ENCODE data around the gene PIGM. TPM values are rescaled to one million over a fixed set of nuclear protein-coding genes. Genes with fewer than 3 reads are reported as not detected.

PIGM gene
- total and polyA plus RNA-seq, 2 of the 13 experiments (the other 11 are each of a cell fraction or from before 2014, with no cell fraction given): 3.4 to 4.6 TPM

DNA sequence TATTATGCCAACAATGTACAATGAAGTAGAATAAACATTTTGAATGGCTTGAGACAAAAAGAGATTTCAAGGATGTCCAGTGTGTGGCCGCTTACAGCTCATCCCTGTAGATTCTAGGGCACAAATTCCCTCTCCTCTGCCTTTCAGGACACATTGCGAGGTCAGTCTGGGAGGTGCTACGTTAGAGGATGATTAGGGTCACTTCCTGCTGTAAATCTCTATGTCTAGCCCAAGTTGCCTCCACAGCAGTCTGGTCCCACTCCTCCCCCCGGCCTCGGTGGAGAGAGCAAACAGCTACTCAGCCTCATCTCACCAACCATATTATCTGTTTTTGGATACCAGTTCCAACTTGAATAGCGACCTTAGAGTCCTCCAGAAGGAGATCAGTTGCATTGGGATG is 21.1 kb upstream of the PIGM start:
- BruUV-seq (replicated peaks): no TSS peak
- CTCF ChIA-PET (ENCODE audit: low intra/inter-chr PET ratio, low total read pairs): no interaction called here
- in situ Hi-C loops (cut with HindIII; ENCODE audit: extremely low pct_ligation_motif_present, low pct_unique_long_range_greater_than_20kb) (no loop called here), intact Hi-C loops (cut with micrococcal nuclease; ENCODE audit: unreplicated experiment) (loop anchor here (1.0 to 2.0 kb wide), 3 partner anchors 9 to 20 kb away; partner anchors contain the start of gene KCNJ10)
- Histone ChIP-seq H3K36me3 (replicated peaks in 1 of 2; ENCODE audit: control insufficient read depth in 1 of 2, insufficient read depth in 2 of 2, low read length in 2 of 2) (no peaks in the 10 kb centered on the region; a peak in 1 of 5 replicates), H2AFZ (ENCODE audit: low read length) (no peak overlapping the region), H3K27me3 (ENCODE audit: control insufficient read depth in 1 of 2, insufficient read depth in 2 of 2, low read length in 2 of 2) (no peaks in the 10 kb centered on the region), H4K20me1 (ENCODE audit: insufficient read depth, low read length) (no peaks in the 10 kb centered on the region), H3K9me3 (ENCODE audit: low read length) (no peaks in the 10 kb centered on the region), H3K27ac (ENCODE audit: extremely low read length, insufficient read depth, low read length) (peak overlapping the region; percentile 83), H3K4me3 (replicated peaks in 1 of 3; ENCODE audit: insufficient read depth in 1 of 3, low read depth in 2 of 3, low read length in 3 of 3) (peak overlapping the region in 1 of 3 experiments; percentile 45; a peak in 2 of 6 replicates), H3K4me2 (ENCODE audit: low read depth, low read length) (peak overlapping the region; percentile 75), H3K9ac (ENCODE audit: insufficient read depth, low read depth, low read length) (peak overlapping the region; percentile 71), H3K4me1 (ENCODE audit: insufficient read depth, low read length) (peaks cover 96% of the 10 kb centered on the region), H3K79me2 (ENCODE audit: insufficient read depth, low read length) (no peaks in the 10 kb centered on the region)
- WGBS (ENCODE audit: low lambda C conversion rate): 21% methylated on average over 6 of the region's 6 CpGs
- POLR2A ChIA-PET: interaction anchor here (1.0 to 3.3 kb wide), 3 partner anchors 11 to 46 kb away, joined by 3 to 25 read pairs (median 15); partner anchors contain the start of genes IGSF8 and KCNJ10
- peak; percentile 73 for DNase-seq (ENCODE audit: low spot score)
- peak; percentile 32 for ATAC-seq
- peak; percentile 60 for FAIRE-seq
- TF ChIP-seq, protein P1, sequence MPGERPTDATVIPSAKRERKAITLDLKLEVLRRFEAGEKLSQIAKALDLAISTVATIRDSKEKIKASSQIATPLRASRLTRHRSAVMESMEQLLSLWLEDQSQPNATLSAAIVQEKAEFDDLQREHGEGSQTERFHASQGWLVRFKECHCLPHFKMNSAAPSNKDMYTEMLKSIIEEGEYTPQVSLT (CRISPR knock-in tag; IDR thresholded peaks at IDR 0.05; ENCODE audit: borderline replicate concordance, low read depth): no peak
- TF ChIP-seq ESRRA (CRISPR knock-in tag; IDR thresholded peaks at IDR 0.05; ENCODE audit: low read depth) (no peak), MBNL3 (CRISPR knock-in tag; conservative IDR thresholded peaks at IDR 0.05) (no peak), ZMAT3 (CRISPR knock-in tag; conservative IDR thresholded peaks at IDR 0.05) (no peak), ZNF230 (CRISPR knock-in tag; IDR thresholded peaks at IDR 0.05) (0 out of 2 replicates have a peak, but pooled peaks have one; percentile 22), POLR2G (IDR thresholded peaks at IDR 0.05; ENCODE audit: low read depth, low read length) (peak; percentile 43; the same call in 1 of the 2 replicates), ZFP36 (IDR thresholded peaks at IDR 0.05; ENCODE audit: borderline replicate concordance, low read depth, low read length, partially characterized antibody) (no peak), HNF4A (CRISPR knock-in tag; IDR thresholded peaks at IDR 0.05) (no peak), KDM2A (CRISPR knock-in tag; IDR thresholded peaks at IDR 0.05; ENCODE audit: borderline replicate concordance, low read depth) (no peak), ZNF605 (CRISPR knock-in tag; IDR thresholded peaks at IDR 0.05) (no peak), NR2C2 (CRISPR knock-in tag; IDR thresholded peaks at IDR 0.05; ENCODE audit: borderline replicate concordance) (peak; percentile 11; the same call in 1 of the 2 replicates), BCL6 (CRISPR knock-in tag; IDR thresholded peaks at IDR 0.05) (0 out of 2 replicates have a peak, but pooled peaks have one; percentile 19)
- TF ChIP-seq, protein P2, sequence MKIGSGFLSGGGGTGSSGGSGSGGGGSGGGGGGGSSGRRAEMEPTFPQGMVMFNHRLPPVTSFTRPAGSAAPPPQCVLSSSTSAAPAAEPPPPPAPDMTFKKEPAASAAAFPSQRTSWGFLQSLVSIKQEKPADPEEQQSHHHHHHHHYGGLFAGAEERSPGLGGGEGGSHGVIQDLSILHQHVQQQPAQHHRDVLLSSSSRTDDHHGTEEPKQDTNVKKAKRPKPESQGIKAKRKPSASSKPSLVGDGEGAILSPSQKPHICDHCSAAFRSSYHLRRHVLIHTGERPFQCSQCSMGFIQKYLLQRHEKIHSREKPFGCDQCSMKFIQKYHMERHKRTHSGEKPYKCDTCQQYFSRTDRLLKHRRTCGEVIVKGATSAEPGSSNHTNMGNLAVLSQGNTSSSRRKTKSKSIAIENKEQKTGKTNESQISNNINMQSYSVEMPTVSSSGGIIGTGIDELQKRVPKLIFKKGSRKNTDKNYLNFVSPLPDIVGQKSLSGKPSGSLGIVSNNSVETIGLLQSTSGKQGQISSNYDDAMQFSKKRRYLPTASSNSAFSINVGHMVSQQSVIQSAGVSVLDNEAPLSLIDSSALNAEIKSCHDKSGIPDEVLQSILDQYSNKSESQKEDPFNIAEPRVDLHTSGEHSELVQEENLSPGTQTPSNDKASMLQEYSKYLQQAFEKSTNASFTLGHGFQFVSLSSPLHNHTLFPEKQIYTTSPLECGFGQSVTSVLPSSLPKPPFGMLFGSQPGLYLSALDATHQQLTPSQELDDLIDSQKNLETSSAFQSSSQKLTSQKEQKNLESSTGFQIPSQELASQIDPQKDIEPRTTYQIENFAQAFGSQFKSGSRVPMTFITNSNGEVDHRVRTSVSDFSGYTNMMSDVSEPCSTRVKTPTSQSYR (CRISPR knock-in tag; IDR thresholded peaks at IDR 0.05; ENCODE audit: borderline replicate concordance): 0 out of 2 replicates have a peak, but pooled peaks have one; percentile 13
- TF ChIP-seq, protein P3, sequence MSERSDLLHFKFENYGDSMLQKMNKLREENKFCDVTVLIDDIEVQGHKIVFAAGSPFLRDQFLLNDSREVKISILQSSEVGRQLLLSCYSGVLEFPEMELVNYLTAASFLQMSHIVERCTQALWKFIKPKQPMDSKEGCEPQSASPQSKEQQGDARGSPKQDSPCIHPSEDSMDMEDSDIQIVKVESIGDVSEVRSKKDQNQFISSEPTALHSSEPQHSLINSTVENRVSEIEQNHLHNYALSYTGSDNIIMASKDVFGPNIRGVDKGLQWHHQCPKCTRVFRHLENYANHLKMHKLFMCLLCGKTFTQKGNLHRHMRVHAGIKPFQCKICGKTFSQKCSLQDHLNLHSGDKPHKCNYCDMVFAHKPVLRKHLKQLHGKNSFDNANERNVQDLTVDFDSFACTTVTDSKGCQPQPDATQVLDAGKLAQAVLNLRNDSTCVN (CRISPR knock-in tag; IDR thresholded peaks at IDR 0.05; ENCODE audit: borderline replicate concordance): no peak
- TF ChIP-seq, protein P4, sequence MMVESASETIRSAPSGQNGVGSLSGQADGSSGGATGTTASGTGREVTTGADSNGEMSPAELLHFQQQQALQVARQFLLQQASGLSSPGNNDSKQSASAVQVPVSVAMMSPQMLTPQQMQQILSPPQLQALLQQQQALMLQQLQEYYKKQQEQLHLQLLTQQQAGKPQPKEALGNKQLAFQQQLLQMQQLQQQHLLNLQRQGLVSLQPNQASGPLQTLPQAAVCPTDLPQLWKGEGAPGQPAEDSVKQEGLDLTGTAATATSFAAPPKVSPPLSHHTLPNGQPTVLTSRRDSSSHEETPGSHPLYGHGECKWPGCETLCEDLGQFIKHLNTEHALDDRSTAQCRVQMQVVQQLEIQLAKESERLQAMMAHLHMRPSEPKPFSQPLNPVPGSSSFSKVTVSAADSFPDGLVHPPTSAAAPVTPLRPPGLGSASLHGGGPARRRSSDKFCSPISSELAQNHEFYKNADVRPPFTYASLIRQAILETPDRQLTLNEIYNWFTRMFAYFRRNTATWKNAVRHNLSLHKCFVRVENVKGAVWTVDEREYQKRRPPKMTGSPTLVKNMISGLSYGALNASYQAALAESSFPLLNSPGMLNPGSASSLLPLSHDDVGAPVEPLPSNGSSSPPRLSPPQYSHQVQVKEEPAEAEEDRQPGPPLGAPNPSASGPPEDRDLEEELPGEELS (CRISPR knock-in tag; IDR thresholded peaks at IDR 0.05): no peak
- TF ChIP-seq, protein P5, sequence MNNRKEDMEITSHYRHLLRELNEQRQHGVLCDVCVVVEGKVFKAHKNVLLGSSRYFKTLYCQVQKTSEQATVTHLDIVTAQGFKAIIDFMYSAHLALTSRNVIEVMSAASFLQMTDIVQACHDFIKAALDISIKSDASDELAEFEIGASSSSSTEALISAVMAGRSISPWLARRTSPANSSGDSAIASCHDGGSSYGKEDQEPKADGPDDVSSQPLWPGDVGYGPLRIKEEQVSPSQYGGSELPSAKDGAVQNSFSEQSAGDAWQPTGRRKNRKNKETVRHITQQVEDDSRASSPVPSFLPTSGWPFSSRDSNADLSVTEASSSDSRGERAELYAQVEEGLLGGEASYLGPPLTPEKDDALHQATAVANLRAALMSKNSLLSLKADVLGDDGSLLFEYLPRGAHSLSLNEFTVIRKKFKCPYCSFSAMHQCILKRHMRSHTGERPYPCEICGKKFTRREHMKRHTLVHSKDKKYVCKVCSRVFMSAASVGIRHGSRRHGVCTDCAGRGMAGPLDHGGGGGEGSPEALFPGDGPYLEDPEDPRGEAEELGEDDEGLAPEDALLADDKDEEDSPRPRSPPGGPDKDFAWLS (CRISPR knock-in tag; IDR thresholded peaks at IDR 0.05; ENCODE audit: borderline replicate concordance): 0 out of 2 replicates have a peak, but pooled peaks have one; percentile 38
